Loucy (cell line): ENCODE measurements around the gene B3GALT5.

Experiments
- H2AFZ ChIP-seq: fragments of 200-600 bp; sonication (generic); 2 replicates; pipeline ENCODE4 v1.6.0; 2016; ENCODE audit warnings: antibody characterized with exemption, mild to moderate bottlenecking, low read length, moderate library complexity
- H3F3A ChIP-seq: fragments of 200-600 bp; 2 replicates; pipeline ENCODE4 v1.6.0; 2016; ENCODE audit warnings: antibody characterized with exemption, low read depth, mild to moderate bottlenecking
- H3K27me3 ChIP-seq: fragments of 200-600 bp; sonication (generic); 2 replicates; pipeline ENCODE4 v1.6.1; 2014; ENCODE audit warnings: low read length, mild to moderate bottlenecking; ENCODE audit not compliant: insufficient read depth, poor library complexity, severe bottlenecking
- H3K36me3 ChIP-seq: fragments of 200-600 bp; sonication (generic); 2 replicates; pipeline ENCODE4 v1.6.1; 2016; ENCODE audit warnings: low read length; ENCODE audit not compliant: insufficient read depth
- H3K4me1 ChIP-seq: fragments of 200-600 bp; sonication (generic); 2 replicates; pipeline ENCODE4 v1.5.1; 2014; ENCODE audit warnings: low read length, mild to moderate bottlenecking; ENCODE audit not compliant: insufficient read depth, poor library complexity, severe bottlenecking
- H3K4me2 ChIP-seq: fragments of 200-600 bp; sonication (generic); 2 replicates; pipeline ENCODE4 v1.6.0; 2014; ENCODE audit warnings: antibody characterized with exemption, low read length, low read depth, mild to moderate bottlenecking; ENCODE audit not compliant: poor library complexity, severe bottlenecking
- H3K4me3 ChIP-seq: fragments of 200-600 bp; sonication (generic); 2 replicates; pipeline ENCODE4 v1.5.1; 2014; ENCODE audit warnings: low read length, mild to moderate bottlenecking, mixed read lengths; ENCODE audit not compliant: poor library complexity, severe bottlenecking
- H3K79me2 ChIP-seq: fragments of 200-600 bp; sonication (generic); 2 replicates; pipeline ENCODE4 v1.6.1; 2014; ENCODE audit warnings: low read length; ENCODE audit not compliant: insufficient read depth
- H3K9ac ChIP-seq: fragments of 200-600 bp; sonication (generic); 2 replicates; pipeline ENCODE4 v1.6.0; 2014; ENCODE audit warnings: mild to moderate bottlenecking, low read depth, low read length, moderate library complexity; ENCODE audit not compliant: poor library complexity, severe bottlenecking
- H3K9me2 ChIP-seq: fragments of 200-600 bp; sonication (generic); replicated peaks from 2 replicates; pipeline ENCODE4 v1.6.1; 2016; ENCODE audit warnings: low read depth, low read length, mixed read lengths
- H3K9me3 ChIP-seq: fragments of 200-600 bp; sonication (generic); 2 replicates; pipeline ENCODE4 v1.6.1; 2014; ENCODE audit warnings: mild to moderate bottlenecking, antibody characterized with exemption, low read length, low read depth; ENCODE audit not compliant: insufficient read depth
- H4K20me1 ChIP-seq: fragments of 200-600 bp; sonication (generic); 2 replicates; pipeline ENCODE4 v1.6.0; 2014; ENCODE audit warnings: antibody characterized with exemption, low read length, mild to moderate bottlenecking; ENCODE audit not compliant: insufficient read depth, poor library complexity, severe bottlenecking
- EZH2phosphoT487 ChIP-seq: fragments of 200-600 bp; IDR thresholded peaks from 2 replicates; pipeline ENCODE4 v1.6.1; 2018; ENCODE audit warnings: antibody characterized with exemption, mild to moderate bottlenecking, moderate library complexity, borderline replicate concordance
- TF ChIP-seq, protein P1 (sequence below): fragments of 200-600 bp; sonication (generic); conservative IDR thresholded peaks from 2 replicates; pipeline ENCODE4 v1.5.1; 2014; ENCODE audit warnings: mild to moderate bottlenecking, antibody characterized with exemption, low read length

B3GALT5 gene

GRCh38 chr21:39707316-39707715 lies 94.6 kb downstream of the B3GALT5 start:
- H3K36me3 ChIP-seq = no peaks in the 10 kb centered on the region
- H3K9me3 ChIP-seq = no peaks in the 10 kb centered on the region; the same call in 1 of the 2 replicates
- no peak overlapping the region for H3K4me3 ChIP-seq
- no peak overlapping the region for H2AFZ ChIP-seq
- no peaks in the 10 kb centered on the region for H4K20me1 ChIP-seq
- H3K27me3 ChIP-seq = no peaks in the 10 kb centered on the region
- H3K9me2 ChIP-seq = no peaks in the 10 kb centered on the region
- no peaks in the 10 kb centered on the region for H3F3A ChIP-seq
- no peak overlapping the region for H3K4me2 ChIP-seq
- H3K4me1 ChIP-seq = no peaks in the 10 kb centered on the region
- H3K79me2 ChIP-seq = no peaks in the 10 kb centered on the region
- H3K9ac ChIP-seq = no peak overlapping the region
- TF ChIP-seq, protein P1, sequence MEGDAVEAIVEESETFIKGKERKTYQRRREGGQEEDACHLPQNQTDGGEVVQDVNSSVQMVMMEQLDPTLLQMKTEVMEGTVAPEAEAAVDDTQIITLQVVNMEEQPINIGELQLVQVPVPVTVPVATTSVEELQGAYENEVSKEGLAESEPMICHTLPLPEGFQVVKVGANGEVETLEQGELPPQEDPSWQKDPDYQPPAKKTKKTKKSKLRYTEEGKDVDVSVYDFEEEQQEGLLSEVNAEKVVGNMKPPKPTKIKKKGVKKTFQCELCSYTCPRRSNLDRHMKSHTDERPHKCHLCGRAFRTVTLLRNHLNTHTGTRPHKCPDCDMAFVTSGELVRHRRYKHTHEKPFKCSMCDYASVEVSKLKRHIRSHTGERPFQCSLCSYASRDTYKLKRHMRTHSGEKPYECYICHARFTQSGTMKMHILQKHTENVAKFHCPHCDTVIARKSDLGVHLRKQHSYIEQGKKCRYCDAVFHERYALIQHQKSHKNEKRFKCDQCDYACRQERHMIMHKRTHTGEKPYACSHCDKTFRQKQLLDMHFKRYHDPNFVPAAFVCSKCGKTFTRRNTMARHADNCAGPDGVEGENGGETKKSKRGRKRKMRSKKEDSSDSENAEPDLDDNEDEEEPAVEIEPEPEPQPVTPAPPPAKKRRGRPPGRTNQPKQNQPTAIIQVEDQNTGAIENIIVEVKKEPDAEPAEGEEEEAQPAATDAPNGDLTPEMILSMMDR = no peak
- TF ChIP-seq EZH2phosphoT487 = no peak

DNA sequence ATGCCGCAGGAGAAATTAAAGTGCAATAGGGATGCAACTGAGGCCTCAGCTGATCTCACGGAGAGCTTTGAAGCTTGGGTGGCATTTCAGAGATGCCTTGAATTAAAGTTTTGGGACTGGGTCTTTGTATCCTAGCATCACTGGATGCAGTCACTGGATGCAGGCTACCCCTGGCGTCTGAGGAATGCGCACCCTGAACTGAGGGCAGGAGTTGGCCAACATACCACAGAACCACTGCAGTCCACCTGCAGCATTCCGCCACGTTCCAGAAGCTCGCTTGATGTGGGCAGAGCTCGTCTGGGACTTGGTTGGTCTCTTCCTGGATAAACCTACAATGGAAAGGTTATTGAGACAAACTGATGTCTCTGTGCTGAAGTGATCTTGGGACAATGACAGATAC lies 98.1 kb downstream of the B3GALT5 start:
- H3K4me3 ChIP-seq = no peak overlapping the region
- H3K79me2 ChIP-seq = no peaks in the 10 kb centered on the region
- no peak for TF ChIP-seq EZH2phosphoT487
- TF ChIP-seq, protein P1 = no peak
- H3K4me1 ChIP-seq = no peaks in the 10 kb centered on the region
- H3K9me2 ChIP-seq = no peaks in the 10 kb centered on the region
- H3K9me3 ChIP-seq = no peaks in the 10 kb centered on the region; the same call in 1 of the 2 replicates
- H2AFZ ChIP-seq = no peak overlapping the region
- H3K27me3 ChIP-seq = no peaks in the 10 kb centered on the region
- H3K36me3 ChIP-seq = no peaks in the 10 kb centered on the region
- no peaks in the 10 kb centered on the region for H4K20me1 ChIP-seq
- H3F3A ChIP-seq = no peaks in the 10 kb centered on the region
- no peak overlapping the region for H3K9ac ChIP-seq
- H3K4me2 ChIP-seq = no peak overlapping the region

GRCh38 chr21:39712273-39712672 lies 99.5 kb downstream of the B3GALT5 start:
- Histone ChIP-seq H3K4me1 (no peaks in the 10 kb centered on the region), H3K9me3 (no peaks in the 10 kb centered on the region; the same call in 1 of the 2 replicates), H3F3A (no peaks in the 10 kb centered on the region), H3K27me3 (no peaks in the 10 kb centered on the region), H3K36me3 (no peaks in the 10 kb centered on the region), H3K79me2 (no peaks in the 10 kb centered on the region), H3K4me2 (no peak overlapping the region), H3K9me2 (no peaks in the 10 kb centered on the region), H3K9ac (no peak overlapping the region), H2AFZ (no peak overlapping the region), H3K4me3 (no peak overlapping the region), H4K20me1 (no peaks in the 10 kb centered on the region)
- TF ChIP-seq EZH2phosphoT487 = no peak
- TF ChIP-seq, protein P1 = no peak
